Measurements from ENCODE around the gene HEATR3. TPM values are rescaled to one million over a fixed set of nuclear protein-coding genes. Genes with fewer than 3 reads are reported as not detected.
A peak's percentile ranks its signal among the peaks of the same experiment; 100 is the strongest.

HEATR3 gene
- total RNA-seq, 4 donors from 2014 or later, result 13.7 to 31.2 (median 16.4) TPM

GRCh38 chr16:50146479-50147435 is 81.0 kb downstream of the HEATR3 start:
- no peak overlapping the region for H3K4me3 ChIP-seq
- H3K27ac ChIP-seq, result no peak overlapping the region
- no peak for TF ChIP-seq POLR2A (IDR thresholded peaks at IDR 0.05)
- TF ChIP-seq CTCF (IDR thresholded peaks at IDR 0.05), result no peak
- 79 to 82% methylated on average over 8 to 9 of the region's 9 CpGs for WGBS, 2 donors
- H3K4me1 ChIP-seq, result peaks cover 0 to under 1% (median 0%) of the 10 kb centered on the region in 3 donors
- H3K36me3 ChIP-seq, result no peaks in the 10 kb centered on the region
- no peaks in the 10 kb centered on the region for H3K27me3 ChIP-seq
- no peaks in the 10 kb centered on the region for H3K9me3 ChIP-seq
- intact Hi-C loops (cut with DNase I), result no loop called here
- no peak for DNase-seq

GRCh38 chr16:50151322-50151721 is 85.6 kb downstream of the HEATR3 start:
- no peaks in the 10 kb centered on the region for H3K9me3 ChIP-seq
- DNase-seq, result no peak
- no peaks in the 10 kb centered on the region for H3K27me3 ChIP-seq
- TF ChIP-seq CTCF (IDR thresholded peaks at IDR 0.05) (no peak), POLR2A (IDR thresholded peaks at IDR 0.05) (no peak)
- peaks cover 17 to 31% (median 21%) of the 10 kb centered on the region in 3 donors for H3K4me1 ChIP-seq
- intact Hi-C loops (cut with DNase I), result no loop called here
- H3K27ac ChIP-seq, result no peak overlapping the region
- WGBS, 2 donors, result 87 to 100% methylated on average over 5 of the region's 5 CpGs
- H3K4me3 ChIP-seq, result no peak overlapping the region
- H3K36me3 ChIP-seq, result no peaks in the 10 kb centered on the region

- intact Hi-C loops (cut with DNase I), result no loop called here
- Histone ChIP-seq H3K27me3 (no peaks in the 10 kb centered on the region), H3K9me3 (no peaks in the 10 kb centered on the region), H3K36me3 (no peaks in the 10 kb centered on the region), H3K27ac (peak overlapping the region in 1 of 4 donors; percentile 98), H3K4me3 (peak overlapping the region in 2 of 4 donors; percentile 73 to 82), H3K4me1 (peaks cover 18 to 35% (median 25%) of the 10 kb centered on the region in 3 donors)
- DNase-seq, result no peak
- WGBS, 2 donors, result 68 to 85% methylated on average over 7 to 11 of the region's 11 CpGs
- no peak for TF ChIP-seq POLR2A (IDR thresholded peaks at IDR 0.05)
- TF ChIP-seq CTCF (IDR thresholded peaks at IDR 0.05), result no peak
Observed at GRCh38 chr16:50151756-50152155, 86.0 kb downstream of the HEATR3 start.

DNA sequence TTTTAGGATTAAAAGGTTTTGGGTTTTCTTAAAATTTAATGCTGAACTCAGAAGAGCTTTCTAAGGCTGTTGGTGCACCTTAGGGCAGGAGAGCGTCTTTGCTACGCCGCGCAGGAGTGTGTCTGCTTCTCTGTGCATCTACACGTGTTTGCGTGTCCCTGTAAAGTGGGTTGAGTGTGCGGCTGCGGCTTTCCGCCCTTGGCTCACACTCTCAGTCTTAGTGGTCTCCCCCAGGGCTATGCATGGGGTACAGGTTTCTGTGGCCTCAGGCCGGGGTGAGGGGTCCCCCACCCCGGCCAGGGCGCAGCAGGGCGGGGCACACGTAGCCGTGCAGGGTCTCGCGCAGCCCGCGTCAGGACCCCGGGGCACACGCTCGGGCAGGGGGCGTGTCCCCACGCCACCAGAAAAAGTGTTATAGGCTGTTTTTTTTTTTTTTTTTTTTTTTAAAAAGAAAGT is 86.6 kb downstream of the HEATR3 start:
- Histone ChIP-seq H3K36me3 (no peaks in the 10 kb centered on the region), H3K27me3 (no peaks in the 10 kb centered on the region), H3K27ac (peak overlapping the region; percentile 94 to 98 (median 96)), H3K4me3 (peak overlapping the region; percentile 72 to 82 (median 76)), H3K4me1 (peaks cover 18 to 42% (median 27%) of the 10 kb centered on the region in 3 donors), H3K9me3 (no peaks in the 10 kb centered on the region)
- WGBS, 2 donors, result 0% methylated on average over 3 to 17 of the region's 24 CpGs
- intact Hi-C loops (cut with DNase I), result no loop called here
- no peak for DNase-seq
- no peak for TF ChIP-seq POLR2A (IDR thresholded peaks at IDR 0.05)
- TF ChIP-seq CTCF (IDR thresholded peaks at IDR 0.05), result no peak

Measured in esophagus squamous epithelium (tissue), 5 donors.